NK-92 (cell line): ENCODE measurements around the gene TPRA1.

Source experiments
- DNase-seq: peaks from one replicate; lab custom pipeline; 2025; ENCODE audit not compliant: unreplicated experiment; lab: John Stamatoyannopoulos, UW

The TPRA1 gene

GRCh38 chr3:127590593-127591465, at the start of gene TPRA1:
TSS of gene TPRA1 (minus strand) at chr3:127590733. CDS start at chr3:127580146, 10,587 bp downstream.
- no peak for DNase-seq

- no peak for DNase-seq
Observed at GRCh38 chr3:127640042-127640355, 49.5 kb upstream of the TPRA1 start.

DNA sequence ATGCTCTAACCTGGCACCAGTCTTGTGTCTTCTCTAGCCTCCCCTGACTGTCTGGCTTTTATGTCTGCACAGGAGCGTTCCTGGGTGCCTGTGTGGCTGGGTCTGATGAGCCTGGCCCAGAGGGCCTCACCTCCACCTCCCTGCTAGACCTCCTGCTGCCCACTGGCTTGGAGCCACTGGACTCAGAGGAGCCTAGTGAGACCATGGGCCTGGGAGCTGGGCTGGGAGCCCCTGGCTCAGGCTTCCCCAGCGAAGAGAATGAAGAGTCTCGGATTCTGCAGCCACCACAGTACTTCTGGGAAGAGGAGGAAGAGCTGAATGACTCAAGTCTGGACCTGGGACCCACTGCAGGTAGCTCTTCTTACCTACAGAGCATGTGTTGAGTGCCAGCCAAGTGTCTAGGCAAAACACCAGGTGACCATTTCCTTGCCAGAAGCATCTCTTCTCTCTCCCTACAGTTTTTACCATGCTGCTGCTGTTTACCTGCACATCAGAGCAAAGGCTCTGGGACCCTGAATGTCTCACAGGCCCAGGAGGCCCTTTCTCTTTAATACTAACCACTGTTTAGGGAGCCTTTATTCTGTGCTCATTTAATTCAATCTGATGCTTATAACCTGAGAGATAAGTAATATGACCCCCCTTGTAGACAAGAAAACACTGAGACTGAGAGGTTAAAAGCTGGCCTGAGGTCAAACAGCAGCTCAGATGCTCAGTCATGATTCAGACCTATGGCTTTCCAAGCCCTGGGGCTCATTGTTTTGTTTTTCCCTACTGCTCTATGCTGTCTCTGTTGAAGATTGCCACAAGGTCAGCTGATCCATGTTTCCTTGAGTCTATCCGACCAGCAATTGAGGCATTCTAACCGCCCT, 48.9 kb upstream of the TPRA1 start:
- DNase-seq: no peak

DNA sequence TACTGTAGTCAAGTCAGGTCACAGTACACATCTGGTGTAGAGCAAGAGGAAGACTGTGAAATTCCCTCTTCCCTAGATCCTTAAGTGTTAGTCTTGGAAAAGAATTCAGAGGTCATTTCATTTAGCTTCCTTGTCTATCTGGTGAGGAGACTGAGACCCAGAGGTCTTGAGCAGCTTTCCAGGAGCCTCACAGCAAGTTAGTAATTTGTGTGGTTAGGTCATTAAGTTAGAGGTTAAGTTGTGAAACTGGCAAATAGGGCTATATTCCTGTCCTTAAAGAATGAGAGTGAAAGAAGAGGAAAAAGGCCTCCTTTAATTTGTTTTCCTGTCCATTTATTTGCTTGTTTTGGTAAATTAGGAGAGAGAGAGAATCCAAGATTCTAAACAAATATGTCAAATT, 47.4 kb upstream of the TPRA1 start:
- no peak for DNase-seq

- DNase-seq: no peak
Observed at GRCh38 chr3:127637546-127637945, 47.0 kb upstream of the TPRA1 start.

- DNase-seq: no peak
Observed at GRCh38 chr3:127634653-127635052, 44.1 kb upstream of the TPRA1 start.

- no peak for DNase-seq
Observed at GRCh38 chr3:127632035-127632820, 41.7 kb upstream of the TPRA1 start.

DNA sequence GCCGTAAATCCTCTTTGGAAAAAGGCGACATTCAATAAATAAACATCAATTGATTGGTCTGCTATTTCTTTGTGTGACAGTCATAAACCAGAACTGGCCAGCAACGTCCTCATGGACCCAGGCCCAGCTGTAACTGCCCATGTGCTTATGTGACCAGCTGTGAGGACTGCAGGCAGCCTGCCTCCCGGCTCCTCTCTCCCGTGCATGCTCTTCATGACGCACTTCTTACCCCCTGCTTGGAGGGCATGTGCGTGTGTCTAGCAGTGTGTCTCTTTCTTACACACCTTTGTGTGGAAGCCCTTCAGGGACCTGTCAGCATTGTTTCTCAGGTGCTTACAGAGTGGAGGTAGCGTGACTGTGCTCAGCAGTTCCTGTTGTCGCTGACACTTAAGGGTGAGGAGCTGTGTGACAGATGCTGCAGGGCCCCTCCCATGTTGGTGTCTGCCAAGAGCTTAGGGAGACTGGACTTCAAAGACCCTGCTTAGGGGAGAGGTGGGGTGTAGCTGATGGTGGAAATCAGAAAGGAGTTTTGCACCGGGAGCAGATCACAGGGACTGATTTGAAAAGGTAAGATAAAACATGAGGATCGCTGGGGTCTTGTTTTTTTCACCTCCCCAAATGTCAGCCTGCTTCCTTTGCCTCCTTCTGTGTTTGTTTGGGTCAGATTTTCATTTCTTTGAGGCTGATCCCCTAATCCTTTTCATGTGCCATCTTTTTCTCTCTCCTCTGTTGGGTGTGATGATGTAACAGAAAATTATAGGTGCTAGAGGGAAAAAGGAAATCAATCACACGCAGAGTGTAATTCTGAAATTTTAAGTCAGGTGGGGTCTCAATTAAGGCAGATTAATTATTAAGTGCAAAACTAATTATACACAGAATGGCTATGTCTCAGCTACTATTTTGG, 40.5 kb upstream of the TPRA1 start:
- no peak for DNase-seq

GRCh38 chr3:127629467-127630403, 39.2 kb upstream of the TPRA1 start:
- DNase-seq: no peak

DNA sequence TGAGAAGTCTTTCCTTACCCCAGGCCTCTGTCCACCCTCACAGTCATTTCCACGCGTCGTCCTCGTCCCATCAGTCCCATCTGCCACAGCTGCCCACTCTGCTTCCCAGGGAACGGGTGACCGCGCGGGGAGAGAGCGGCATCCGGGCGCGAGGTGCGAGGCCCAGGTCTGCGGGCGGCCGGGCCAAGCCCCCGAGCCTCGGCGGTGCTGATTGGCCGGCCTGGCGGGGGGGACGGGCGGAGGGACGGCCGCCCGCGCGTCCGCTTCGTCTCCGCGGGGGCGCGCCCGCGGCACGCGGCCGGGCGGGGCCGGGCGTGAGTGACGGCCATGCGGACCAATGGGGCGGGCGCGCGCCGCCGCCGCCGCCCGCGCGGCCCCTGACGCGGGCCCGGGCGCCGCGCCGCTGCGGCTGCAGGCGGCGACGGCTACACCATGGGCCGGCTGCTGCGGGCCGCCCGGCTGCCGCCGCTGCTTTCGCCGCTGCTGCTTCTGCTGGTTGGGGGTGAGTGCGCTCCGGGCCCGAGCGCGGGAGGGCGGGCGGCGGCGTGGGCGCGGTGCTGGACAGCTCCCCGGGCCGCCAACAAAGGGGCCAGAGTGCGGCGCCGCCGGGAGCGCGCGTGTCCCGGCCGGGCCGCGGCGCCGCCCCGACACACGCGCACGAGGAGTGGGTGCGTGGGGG, 38.4 kb upstream of the TPRA1 start, which contains the start of gene PODXL2:
Gene PODXL2 (plus strand): TSS at position 398 of the 679 bp plus-strand sequence. CDS start 35 bp downstream, at position 433.
- DNase-seq: no peak

DNA sequence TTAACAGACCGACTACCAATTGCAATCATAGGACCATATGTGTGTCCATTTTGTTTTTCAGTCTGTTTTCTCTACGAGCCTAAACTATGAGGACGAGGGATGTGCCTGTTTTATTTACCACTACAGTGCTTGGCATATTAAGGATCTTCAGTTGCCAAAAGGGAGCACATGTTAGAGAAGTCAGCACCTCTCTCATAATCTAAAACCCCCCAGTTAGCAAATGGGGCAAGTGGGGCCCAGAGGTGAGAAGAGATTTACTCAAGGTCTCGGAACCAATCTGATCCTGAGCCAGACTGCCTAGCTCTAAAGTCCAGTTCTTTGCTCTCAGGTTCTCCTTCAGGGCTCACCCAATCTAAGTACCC, 37.9 kb upstream of the TPRA1 start:
- DNase-seq: no peak

DNA sequence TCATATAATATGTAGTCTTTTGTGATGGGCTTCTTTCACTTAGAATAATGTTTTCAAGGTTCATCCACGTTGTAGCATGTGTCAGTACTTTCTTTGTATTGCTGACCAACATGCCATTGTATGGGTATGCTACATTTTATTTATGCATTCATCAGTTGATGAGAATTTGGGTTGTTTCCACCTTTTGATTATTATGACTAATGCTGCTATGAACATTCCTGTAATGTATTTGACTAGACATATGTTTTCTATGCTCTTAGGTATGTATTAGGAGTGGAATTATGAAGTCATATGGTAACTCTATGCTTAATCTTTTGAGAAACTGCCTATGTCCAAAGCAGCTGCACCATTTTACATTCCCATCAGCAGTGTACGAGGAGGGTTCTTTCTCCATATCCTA, 35.3 kb upstream of the TPRA1 start:
- no peak for DNase-seq

DNA sequence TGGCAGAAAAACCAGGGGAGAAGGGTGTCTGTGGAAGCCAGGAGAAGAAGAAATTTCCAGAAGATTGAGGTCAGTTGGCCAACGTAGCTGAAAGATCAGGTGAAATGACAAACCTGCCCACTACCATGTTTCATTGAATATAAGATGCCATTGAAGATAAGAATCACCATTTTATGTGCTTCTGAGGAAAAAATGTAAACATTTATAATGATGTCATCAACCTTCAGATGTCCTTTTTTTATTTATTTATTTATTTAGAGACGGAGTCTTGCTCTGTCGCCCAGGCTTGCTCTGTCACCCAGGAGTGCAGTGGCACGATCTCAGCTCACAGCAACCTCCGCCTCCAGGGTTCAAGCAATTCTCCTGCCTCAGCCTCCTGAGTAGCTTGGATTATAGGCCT, 33.5 kb upstream of the TPRA1 start:
- DNase-seq: no peak

- DNase-seq: no peak
Observed at GRCh38 chr3:127622772-127623576, 32.4 kb upstream of the TPRA1 start.

GRCh38 chr3:127622031-127622430, 31.5 kb upstream of the TPRA1 start:
- no peak for DNase-seq

DNA sequence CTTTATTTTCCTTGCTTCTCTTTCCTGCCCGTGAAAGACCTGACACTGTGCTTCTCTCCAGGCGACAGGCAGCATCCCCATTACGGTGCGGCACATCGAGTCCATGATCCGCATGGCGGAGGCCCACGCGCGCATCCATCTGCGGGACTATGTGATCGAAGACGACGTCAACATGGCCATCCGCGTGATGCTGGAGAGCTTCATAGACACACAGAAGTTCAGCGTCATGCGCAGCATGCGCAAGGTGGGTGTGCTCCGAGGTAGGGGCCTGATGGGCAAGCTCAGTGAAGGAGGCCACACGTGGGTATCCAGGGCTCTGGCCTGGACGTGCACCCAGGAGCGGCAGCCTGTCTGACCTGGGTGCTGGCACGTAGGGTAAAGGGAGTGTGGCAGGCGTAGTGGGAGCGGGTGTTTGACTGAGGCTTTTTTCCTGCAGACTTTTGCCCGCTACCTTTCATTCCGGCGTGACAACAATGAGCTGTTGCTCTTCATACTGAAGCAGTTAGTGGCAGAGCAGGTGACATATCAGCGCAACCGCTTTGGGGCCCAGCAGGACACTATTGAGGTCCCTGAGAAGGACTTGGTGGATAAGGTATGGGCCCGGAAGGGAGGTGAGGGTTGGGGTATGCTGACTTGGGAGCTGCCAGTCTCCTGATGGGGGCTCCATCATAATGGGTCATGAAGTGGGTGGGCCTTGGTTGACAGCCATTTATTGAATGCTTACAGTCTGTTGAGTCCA, 30.3 kb upstream of the TPRA1 start:
- no peak for DNase-seq

DNA sequence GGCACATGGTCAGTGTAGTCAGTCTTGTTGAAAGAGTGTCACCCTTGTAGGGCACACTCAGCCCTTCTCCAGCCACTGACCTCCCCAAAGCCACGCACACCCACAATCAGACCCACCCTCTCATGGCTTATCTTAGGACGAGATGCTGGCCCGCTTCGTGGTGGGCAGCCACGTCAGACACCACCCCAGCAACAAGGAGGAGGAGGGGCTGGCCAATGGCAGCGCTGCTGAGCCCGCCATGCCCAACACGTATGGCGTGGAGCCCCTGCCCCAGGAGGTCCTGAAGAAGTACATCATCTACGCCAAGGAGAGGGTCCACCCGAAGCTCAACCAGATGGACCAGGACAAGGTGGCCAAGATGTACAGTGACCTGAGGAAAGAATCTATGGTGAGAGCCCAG, 28.4 kb upstream of the TPRA1 start:
- DNase-seq: no peak
